GM20000 (cell line): Measurements from ENCODE around the gene MVP.
"Not testable (repeated sequence)": the region's sequence is repeated elsewhere in the genome, so short reads cannot be mapped to it uniquely, and the experiment has no call there.

Experiments
- DNase-seq: peaks from one replicate; pipeline ENCODE4 v3.0.0; 2012; ENCODE audit warnings: low spot score
- TF ChIP-seq, protein P1 (sequence below): IDR thresholded peaks from 2 replicates; pipeline ENCODE4 v1.5.1; 2012; ENCODE audit warnings: mild to moderate bottlenecking, control low read depth; ENCODE audit errors: extremely low read depth, missing control alignments

Gene MVP

GRCh38 chr16:29864205-29864604 is 43.9 kb downstream of the MVP start:
- TF ChIP-seq, protein P1, sequence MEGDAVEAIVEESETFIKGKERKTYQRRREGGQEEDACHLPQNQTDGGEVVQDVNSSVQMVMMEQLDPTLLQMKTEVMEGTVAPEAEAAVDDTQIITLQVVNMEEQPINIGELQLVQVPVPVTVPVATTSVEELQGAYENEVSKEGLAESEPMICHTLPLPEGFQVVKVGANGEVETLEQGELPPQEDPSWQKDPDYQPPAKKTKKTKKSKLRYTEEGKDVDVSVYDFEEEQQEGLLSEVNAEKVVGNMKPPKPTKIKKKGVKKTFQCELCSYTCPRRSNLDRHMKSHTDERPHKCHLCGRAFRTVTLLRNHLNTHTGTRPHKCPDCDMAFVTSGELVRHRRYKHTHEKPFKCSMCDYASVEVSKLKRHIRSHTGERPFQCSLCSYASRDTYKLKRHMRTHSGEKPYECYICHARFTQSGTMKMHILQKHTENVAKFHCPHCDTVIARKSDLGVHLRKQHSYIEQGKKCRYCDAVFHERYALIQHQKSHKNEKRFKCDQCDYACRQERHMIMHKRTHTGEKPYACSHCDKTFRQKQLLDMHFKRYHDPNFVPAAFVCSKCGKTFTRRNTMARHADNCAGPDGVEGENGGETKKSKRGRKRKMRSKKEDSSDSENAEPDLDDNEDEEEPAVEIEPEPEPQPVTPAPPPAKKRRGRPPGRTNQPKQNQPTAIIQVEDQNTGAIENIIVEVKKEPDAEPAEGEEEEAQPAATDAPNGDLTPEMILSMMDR = no peak

DNA sequence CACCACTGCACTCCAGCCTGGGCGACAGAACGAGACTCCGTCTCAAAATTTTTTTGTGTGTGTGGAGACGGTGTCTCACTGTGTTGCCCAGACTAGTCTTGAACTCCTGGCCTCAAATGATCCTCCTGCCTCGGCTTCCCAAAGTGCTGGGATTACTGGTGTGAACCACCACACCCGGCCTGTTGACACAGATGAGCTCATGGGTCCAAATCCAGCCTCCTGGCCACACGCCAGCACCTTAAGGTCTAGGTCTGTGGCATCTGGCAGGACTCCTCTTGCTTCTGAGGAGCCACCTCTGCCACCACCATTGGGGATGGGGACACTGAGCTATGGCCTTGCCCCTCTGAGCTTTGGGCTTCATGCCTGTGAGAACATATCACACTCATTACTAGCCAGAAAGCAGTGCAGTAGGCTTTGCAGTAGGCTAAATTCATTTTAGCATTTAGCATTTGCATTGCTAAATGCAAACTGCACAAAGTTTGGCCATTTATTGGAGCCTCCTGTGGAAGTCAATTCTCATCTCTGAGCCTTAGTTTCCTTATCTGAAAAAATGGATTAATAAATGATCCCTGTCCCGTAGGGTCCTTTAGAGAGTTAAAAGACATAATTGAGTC is 48.2 kb downstream of the MVP start:
- DNase-seq = no peak

More at GRCh38 chr16:29864205-29864604, 43.9 kb downstream of the MVP start:
- no peak for DNase-seq

GRCh38 chr16:29869067-29869466 is 48.8 kb downstream of the MVP start:
- not testable (repeated sequence) for DNase-seq

More for the DNA sequence above, 48.2 kb downstream of the MVP start:
- TF ChIP-seq, protein P1 = no peak

DNA sequence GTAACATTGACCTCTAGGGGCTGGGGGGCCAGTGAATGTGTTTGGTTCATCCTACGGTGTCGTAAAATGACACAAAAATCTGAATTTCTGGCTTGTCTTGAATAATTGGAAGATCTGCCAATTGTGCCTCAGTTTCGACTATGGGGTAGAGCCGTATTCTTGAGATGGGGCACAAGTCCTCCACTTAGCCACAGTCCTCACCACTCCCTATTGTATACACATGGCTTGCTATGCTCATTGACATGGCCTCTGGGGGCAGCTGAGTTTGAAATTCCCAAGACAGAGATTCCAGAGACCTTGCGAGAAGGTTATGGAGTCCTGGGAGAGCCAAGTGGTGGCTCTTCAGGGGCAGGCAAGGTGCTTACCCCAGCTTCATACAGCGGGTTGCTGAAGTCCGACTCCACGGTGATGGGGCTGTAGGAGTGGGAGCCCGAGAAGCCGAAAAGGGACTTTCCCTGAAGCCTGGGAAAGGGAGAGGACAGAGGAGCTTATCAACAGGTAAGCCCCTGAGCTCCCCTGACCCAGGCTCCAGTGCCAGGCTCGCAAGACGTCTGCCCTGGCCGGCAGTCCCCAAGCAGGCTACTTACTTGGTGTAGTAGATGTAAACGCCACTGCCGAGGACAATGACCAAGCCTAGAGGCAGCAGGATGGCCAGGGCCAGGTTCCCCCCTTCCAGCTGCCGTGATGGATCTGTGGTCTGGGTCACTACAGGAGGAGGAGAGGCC is 51.7 kb downstream of the MVP start:
- DNase-seq = no peak
- TF ChIP-seq, protein P1 = no peak

GRCh38 chr16:29873319-29873718 is 53.1 kb downstream of the MVP start:
- TF ChIP-seq, protein P1 = no peak
- no peak for DNase-seq

DNA sequence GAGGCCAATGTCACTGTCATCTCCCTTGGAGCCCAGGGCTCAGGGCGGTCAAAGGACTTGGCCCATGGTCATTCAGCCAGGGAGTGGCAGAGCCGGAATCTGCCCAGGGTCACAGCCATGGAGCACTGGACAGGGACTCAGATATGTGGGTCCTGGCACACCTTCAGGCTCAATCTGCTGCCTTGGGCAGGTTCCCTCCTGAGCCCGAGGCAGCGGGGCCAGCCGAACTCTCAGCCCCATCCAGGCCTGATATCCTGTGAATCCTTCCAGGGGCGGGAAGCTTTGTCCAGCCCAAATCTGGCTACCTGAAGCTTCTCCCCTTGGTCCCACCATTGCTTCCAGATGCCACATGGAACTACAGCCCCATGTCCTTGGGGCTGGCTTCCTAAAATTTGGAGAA is 54.9 kb downstream of the MVP start:
- no peak for DNase-seq
- TF ChIP-seq, protein P1 = no peak

DNA sequence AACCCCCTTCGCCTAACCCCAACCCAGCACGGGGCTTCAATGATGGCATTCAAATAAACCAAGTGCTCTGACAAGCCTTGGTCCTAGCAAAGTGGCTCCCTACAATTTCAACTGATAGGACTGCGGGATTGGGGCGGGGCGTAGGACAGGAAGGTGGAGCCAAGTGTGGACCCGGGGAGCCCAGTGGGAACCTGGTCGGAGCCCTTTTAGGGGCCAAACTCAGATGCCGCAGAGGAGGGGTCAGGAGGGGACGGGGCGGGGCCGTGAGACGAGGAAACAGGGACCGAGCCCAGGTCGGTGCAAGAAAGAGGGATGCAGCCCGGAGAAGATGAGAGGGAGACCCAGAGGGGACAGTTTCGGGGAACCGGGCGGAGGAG is 55.9 kb downstream of the MVP start:
- no peak for DNase-seq
- TF ChIP-seq, protein P1 = no peak
